HG02571 (cell line): ENCODE results near the gene GFY.
A peak's percentile ranks its signal among the peaks of the same experiment; 100 is the strongest.
"Not testable (repeated sequence)": the region's sequence is repeated elsewhere in the genome, so short reads cannot be mapped to it uniquely, and the experiment has no call there.

Experiments
- ATAC-seq: cut with Tn5 transposase; IDR thresholded peaks from one replicate; pipeline ENCODE4 v1.9.1; 2021; ENCODE audit warnings: mild to moderate bottlenecking, moderate library complexity; ENCODE audit not compliant: unreplicated experiment

Gene GFY

GRCh38 chr19:49468199-49468598 is 43.0 kb downstream of the GFY start:
- no peak for ATAC-seq

GRCh38 chr19:49468746-49469447 is 43.7 kb downstream of the GFY start:
- no peak for ATAC-seq

- ATAC-seq, result peak; percentile 41
Measured at GRCh38 chr19:49469828-49470614, 44.8 kb downstream of the GFY start.

- no peak for ATAC-seq
Measured at GRCh38 chr19:49470615-49470978, 45.4 kb downstream of the GFY start.

- ATAC-seq, result no peak
Measured at GRCh38 chr19:49472936-49473335, 47.7 kb downstream of the GFY start.

- not testable (repeated sequence) for ATAC-seq
Measured at GRCh38 chr19:49473501-49473867, 48.3 kb downstream of the GFY start.

GRCh38 chr19:49473868-49474541 is 48.8 kb downstream of the GFY start, which contains the start of gene FLT3LG:
Gene FLT3LG, plus strand, starts transcription at chr19:49474215. Its CDS starts 425 bp downstream, at chr19:49474640.
- ATAC-seq, result peak; percentile 46

- no peak for ATAC-seq
Measured at GRCh38 chr19:49474542-49474924, 49.3 kb downstream of the GFY start.

GRCh38 chr19:49475191-49475917 is 50.2 kb downstream of the GFY start:
- no peak for ATAC-seq

GRCh38 chr19:49475995-49476880 is 51.0 kb downstream of the GFY start:
- no peak for ATAC-seq
